Stimulated activated CD8-positive, alpha-beta memory T cell treated with anti-CD3 and anti-CD28 coated beads, Interleukin-12 subunit alpha, Interleukin-12 subunit beta, amount 100 ng/mL, for 24 hours (primary cell): ENCODE data around the gene MX2.

Source experiments
- DNase-seq: peaks from one replicate; pipeline ENCODE4 v3.0.0-alpha.2; 2020; ENCODE audit errors: extremely low read depth

MX2 gene

GRCh38 chr21:41433566-41433965, 71.7 kb downstream of the MX2 start:
- no peak for DNase-seq

- DNase-seq: no peak
Observed at GRCh38 chr21:41435706-41436105, 73.9 kb downstream of the MX2 start.

GRCh38 chr21:41437729-41438128, 75.9 kb downstream of the MX2 start:
- DNase-seq: no peak

- DNase-seq: no peak
Observed at GRCh38 chr21:41438425-41439113, 76.7 kb downstream of the MX2 start.

- DNase-seq: no peak
Observed at GRCh38 chr21:41439248-41439647, 77.4 kb downstream of the MX2 start.

- DNase-seq: no peak
Observed at GRCh38 chr21:41441546-41441945, 79.7 kb downstream of the MX2 start.

GRCh38 chr21:41442481-41443186, 80.8 kb downstream of the MX2 start:
- no peak for DNase-seq

- DNase-seq: no peak
Observed at GRCh38 chr21:41443562-41443961, 81.7 kb downstream of the MX2 start.

GRCh38 chr21:41444703-41445464, 83.1 kb downstream of the MX2 start:
- DNase-seq: no peak

- DNase-seq: no peak
Observed at GRCh38 chr21:41445465-41445862, 83.6 kb downstream of the MX2 start.

- no peak for DNase-seq
Observed at GRCh38 chr21:41446586-41446985, 84.8 kb downstream of the MX2 start.

- no peak for DNase-seq
Observed at GRCh38 chr21:41447356-41447755, 85.5 kb downstream of the MX2 start.

GRCh38 chr21:41449613-41450012, 87.8 kb downstream of the MX2 start:
- DNase-seq: no peak

- DNase-seq: no peak
Observed at GRCh38 chr21:41451753-41452676, 90.2 kb downstream of the MX2 start.

- no peak for DNase-seq
Observed at GRCh38 chr21:41453198-41453597, 91.4 kb downstream of the MX2 start.

- no peak for DNase-seq
Observed at GRCh38 chr21:41453761-41454160, 91.9 kb downstream of the MX2 start.

- no peak for DNase-seq
Observed at GRCh38 chr21:41458121-41458520, 96.3 kb downstream of the MX2 start.

- no peak for DNase-seq
Observed at GRCh38 chr21:41458559-41458958, 96.7 kb downstream of the MX2 start.
